Erythroblast (primary cell): Measurements from ENCODE around the gene PSIP1.

Experiments
- GATA1 ChIP-seq: IDR thresholded peaks from 2 replicates; pipeline ENCODE4 v1.6.1; 2011; ENCODE audit warnings: low read depth, mild to moderate bottlenecking, control low read depth, low read length, moderate library complexity
- POLR2A ChIP-seq: IDR thresholded peaks from 2 replicates; pipeline ENCODE4 v1.6.1; 2011; ENCODE audit warnings: mild to moderate bottlenecking, low read length

DNA sequence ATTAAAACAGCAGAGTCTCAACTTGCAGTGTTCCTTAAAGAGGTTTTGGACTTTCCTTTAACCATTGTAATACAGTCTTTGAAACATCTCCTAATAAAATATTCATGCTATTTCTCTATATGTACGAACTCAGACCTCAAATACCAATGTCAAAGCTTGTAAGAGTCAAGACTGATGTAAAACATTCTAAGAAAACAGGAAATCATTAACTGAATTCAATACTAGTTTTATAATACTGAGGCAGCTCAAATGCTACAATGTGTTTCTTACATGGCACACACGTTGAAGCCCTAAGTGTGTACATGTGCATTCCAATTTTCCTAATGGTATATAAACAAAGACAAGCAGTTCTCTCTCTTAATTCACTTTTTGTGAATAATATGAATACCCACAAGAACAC is 11.6 kb downstream of the PSIP1 start:
- no peak for TF ChIP-seq POLR2A
- no peak for TF ChIP-seq GATA1
